Prostate gland (tissue), 2 donors: ENCODE data around the gene MORN3. TPM values are rescaled to one million over a fixed set of nuclear protein-coding genes. Genes with fewer than 3 reads are reported as not detected.

ENCODE experiments used
- DNase-seq: peaks from one replicate; pipeline ENCODE4 v3.0.0-alpha.2; 2019; ENCODE audit warnings: low spot score
- H3K27ac ChIP-seq, 2 donors: fragments of 200-600 bp; sonication (generic); 2 replicates each; pipeline ENCODE4 v1.5.1; 2017 to 2019
- H3K27me3 ChIP-seq: fragments of 200-600 bp; sonication (generic); replicated peaks from 2 replicates; pipeline ENCODE4 v1.5.1; 2019; ENCODE audit not compliant: insufficient read depth
- H3K36me3 ChIP-seq, 2 donors: fragments of 200-600 bp; sonication (generic); 1 replicate in 1 of 2; 2 replicates in 1 of 2; pipeline versions ENCODE4 v1.5.1 to v1.8.1; 2017 to 2019
- H3K4me1 ChIP-seq: fragments of 200-600 bp; sonication (generic); replicated peaks from 2 replicates; pipeline ENCODE4 v1.5.1; 2019
- H3K4me3 ChIP-seq, 2 donors: fragments of 200-600 bp; sonication (generic); 2 replicates each; pipeline ENCODE4 v1.5.1; 2017 to 2019
- H3K9me3 ChIP-seq: fragments of 200-600 bp; sonication (generic); 2 replicates; pipeline ENCODE4 v1.5.1; 2017
- POLR2A ChIP-seq: fragments of 450-650 bp; IDR thresholded peaks from one replicate; pipeline ENCODE4 v1.6.1; 2016; ENCODE audit warnings: antibody characterized with exemption, mild to moderate bottlenecking
- POLR2AphosphoS5 ChIP-seq: sonication (generic); formaldehyde crosslinking; IDR thresholded peaks from one replicate; pipeline ENCODE4 v1.6.1; 2017; ENCODE audit warnings: antibody characterized with exemption
- WGBS: methylation state at CpG from one replicate; pipeline ENCODE4 v1.1.5; 2018; 5-methylcytosine and 5-hydroxymethylcytosine counted together
- intact Hi-C: fragments of 100-400 bp; cut with DNase I; formaldehyde crosslinking; loops from one replicate; pipeline ENCODE4 v1.14.2; 2022
- total RNA-seq, 2 donors: library from RNA; depleted of rRNA; stranded (reverse); fragments of >200 nt; gene quantifications; one replicate each; pipeline ENCODE4 v1.1.0, GENCODE V29; 2016
- TF ChIP-seq, protein P1 (sequence below), 4 experiments: fragments of 200-600 bp in 2 of 4; fragments of 450-650 bp in 2 of 4; sonication (generic) in 2 of 4; IDR thresholded peaks; 1 replicate in 3 of 4; 2 replicates in 1 of 4; pipeline ENCODE4 v1.5.1; 2016 to 2019; ENCODE audit warnings: antibody characterized with exemption in 4 of 4, mild to moderate bottlenecking in 2 of 4, moderate library complexity in 2 of 4

Gene MORN3
- total RNA-seq, 2 donors from 2014 or later: 1.5 TPM; not detected in 1

DNA sequence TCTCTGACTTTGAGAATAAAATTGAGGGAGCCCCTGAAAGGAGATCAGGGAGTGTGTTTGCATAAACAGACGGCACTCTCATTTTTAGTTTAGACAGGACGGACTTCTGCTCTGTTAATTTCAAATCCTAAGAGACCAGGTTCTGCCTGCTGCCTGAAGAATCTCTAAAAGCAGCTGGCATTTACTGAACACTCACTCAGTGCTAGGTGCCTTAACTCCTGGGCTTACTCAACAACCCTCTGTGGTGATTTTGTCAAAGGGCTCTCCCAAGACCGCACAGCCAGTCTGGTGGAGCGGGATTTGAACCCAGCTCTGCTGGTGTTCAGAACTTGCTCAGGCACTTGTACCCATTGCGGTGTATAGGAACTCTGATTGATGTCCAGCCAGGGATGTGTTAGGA is 40.9 kb downstream of the MORN3 start:
- intact Hi-C loops: loop anchor here (5.0 kb wide), 3 partner anchors 49 to 126 kb away; no protein-coding TSS in a partner anchor
- H3K4me1 ChIP-seq: no peaks in the 10 kb centered on the region
- WGBS: 87% methylated on average over 5 of the region's 5 CpGs

GRCh38 chr12:121628037-121628436 is 41.4 kb downstream of the MORN3 start:
- peak overlapping the region in 1 of 2 donors; percentile 53 for H3K4me3 ChIP-seq
- H3K27me3 ChIP-seq: no peaks in the 10 kb centered on the region
- no peak overlapping the region for H3K27ac ChIP-seq
- H3K9me3 ChIP-seq: no peaks in the 10 kb centered on the region
- DNase-seq: no peak
- H3K36me3 ChIP-seq: no peaks in the 10 kb centered on the region
- intact Hi-C loops: loop anchor here (5.0 kb wide), 3 partner anchors 49 to 126 kb away; no protein-coding TSS in a partner anchor
- TF ChIP-seq POLR2A (no peak), POLR2AphosphoS5 (no peak)
- TF ChIP-seq, protein P1, sequence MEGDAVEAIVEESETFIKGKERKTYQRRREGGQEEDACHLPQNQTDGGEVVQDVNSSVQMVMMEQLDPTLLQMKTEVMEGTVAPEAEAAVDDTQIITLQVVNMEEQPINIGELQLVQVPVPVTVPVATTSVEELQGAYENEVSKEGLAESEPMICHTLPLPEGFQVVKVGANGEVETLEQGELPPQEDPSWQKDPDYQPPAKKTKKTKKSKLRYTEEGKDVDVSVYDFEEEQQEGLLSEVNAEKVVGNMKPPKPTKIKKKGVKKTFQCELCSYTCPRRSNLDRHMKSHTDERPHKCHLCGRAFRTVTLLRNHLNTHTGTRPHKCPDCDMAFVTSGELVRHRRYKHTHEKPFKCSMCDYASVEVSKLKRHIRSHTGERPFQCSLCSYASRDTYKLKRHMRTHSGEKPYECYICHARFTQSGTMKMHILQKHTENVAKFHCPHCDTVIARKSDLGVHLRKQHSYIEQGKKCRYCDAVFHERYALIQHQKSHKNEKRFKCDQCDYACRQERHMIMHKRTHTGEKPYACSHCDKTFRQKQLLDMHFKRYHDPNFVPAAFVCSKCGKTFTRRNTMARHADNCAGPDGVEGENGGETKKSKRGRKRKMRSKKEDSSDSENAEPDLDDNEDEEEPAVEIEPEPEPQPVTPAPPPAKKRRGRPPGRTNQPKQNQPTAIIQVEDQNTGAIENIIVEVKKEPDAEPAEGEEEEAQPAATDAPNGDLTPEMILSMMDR (IDR thresholded peaks at IDR 0.05): no peak
- no peaks in the 10 kb centered on the region for H3K4me1 ChIP-seq
- 71% methylated on average over 8 of the region's 8 CpGs for WGBS

More for the DNA sequence above, 40.9 kb downstream of the MORN3 start:
- H3K9me3 ChIP-seq: no peaks in the 10 kb centered on the region
- no peaks in the 10 kb centered on the region for H3K27me3 ChIP-seq
- H3K36me3 ChIP-seq: no peaks in the 10 kb centered on the region
- no peak overlapping the region for H3K4me3 ChIP-seq
- TF ChIP-seq, protein P1 (IDR thresholded peaks at IDR 0.05): no peak
- no peak for TF ChIP-seq POLR2AphosphoS5
- no peak for TF ChIP-seq POLR2A
- no peak overlapping the region for H3K27ac ChIP-seq
- no peak for DNase-seq

- no peaks in the 10 kb centered on the region for H3K4me1 ChIP-seq
- WGBS: 1% methylated on average over 30 of the region's 53 CpGs
- intact Hi-C loops: loop anchor here (2.0 to 5.0 kb wide), 4 partner anchors 46 to 125 kb away; partner anchors contain the start of gene KDM2B
- no peaks in the 10 kb centered on the region for H3K36me3 ChIP-seq
- H3K27me3 ChIP-seq: no peaks in the 10 kb centered on the region
- H3K9me3 ChIP-seq: no peaks in the 10 kb centered on the region
- peak; percentile 47 for DNase-seq
- H3K27ac ChIP-seq: peak overlapping the region; percentile 86 to 87
- TF ChIP-seq POLR2AphosphoS5: no peak
- TF ChIP-seq, protein P1 (IDR thresholded peaks at IDR 0.05): peak in 1 of 4 experiments; percentile 5
- H3K4me3 ChIP-seq: peak overlapping the region; percentile 53 to 66
These were observed 42.4 kb downstream of the MORN3 start for GRCh38 chr12:121626853-121627640.

GRCh38 chr12:121626087-121626852 is 43.2 kb downstream of the MORN3 start, which contains the start of gene ORAI1:
ORAI1 (plus strand) TSS chr12:121626530.
- Histone ChIP-seq H3K36me3 (no peaks in the 10 kb centered on the region), H3K4me3 (peak within 1 kb of the TSS; percentile 53 to 66), H3K4me1 (no peaks in the 10 kb centered on the region), H3K9me3 (no peaks in the 10 kb centered on the region), H3K27ac (peak within 1 kb of the TSS; percentile 86 to 87), H3K27me3 (no peaks in the 10 kb centered on the region)
- DNase-seq: peak; percentile 97
- intact Hi-C loops: loop anchor here (2.0 to 5.0 kb wide), 4 partner anchors 45 to 124 kb away; partner anchors contain the start of gene KDM2B
- WGBS: under 1% methylated on average over 38 of the region's 92 CpGs
- TF ChIP-seq POLR2AphosphoS5: peak; percentile 82
- peak; percentile 66 for TF ChIP-seq POLR2A
- TF ChIP-seq, protein P1 (IDR thresholded peaks at IDR 0.05): peak in 2 of 4 experiments; percentile 21 to 51
